Effector memory CD4-positive, alpha-beta T cell (primary cell): ENCODE results near the gene FIBP.

ENCODE experiments used
- DNase-seq, 3 donors: peaks; one replicate each; pipeline ENCODE4 v3.0.0-alpha.2; 2020
- H3K27ac ChIP-seq: 2 replicates; pipeline ENCODE4 v1.7.0; 2013; ENCODE audit warnings: mild to moderate bottlenecking, low read length, moderate library complexity; ENCODE audit not compliant: insufficient read depth, poor library complexity, severe bottlenecking
- H3K27me3 ChIP-seq: replicated peaks from 2 replicates; pipeline ENCODE4 v1.7.0; 2013; ENCODE audit warnings: mild to moderate bottlenecking, low read length; ENCODE audit not compliant: insufficient read depth, control insufficient read depth, poor library complexity, severe bottlenecking
- H3K36me3 ChIP-seq: 2 replicates; pipeline ENCODE4 v1.7.0; 2013; ENCODE audit warnings: mild to moderate bottlenecking, low read length, moderate library complexity; ENCODE audit not compliant: control insufficient read depth, insufficient read depth
- H3K4me1 ChIP-seq: 2 replicates; pipeline ENCODE4 v1.7.0; 2013; ENCODE audit warnings: low read length, mild to moderate bottlenecking; ENCODE audit not compliant: control insufficient read depth, insufficient read depth, poor library complexity, severe bottlenecking
- H3K4me3 ChIP-seq: 2 replicates; pipeline ENCODE4 v1.7.0; 2013; ENCODE audit warnings: low read length, low read depth, mild to moderate bottlenecking; ENCODE audit not compliant: insufficient read depth, poor library complexity, severe bottlenecking
- H3K9me3 ChIP-seq: 2 replicates; pipeline ENCODE4 v1.7.0; 2013; ENCODE audit warnings: mild to moderate bottlenecking, low read length, moderate library complexity; ENCODE audit not compliant: control insufficient read depth

FIBP gene

GRCh38 chr11:65864706-65865471 is 23.4 kb downstream of the FIBP start:
- no peaks in the 10 kb centered on the region for H3K27me3 ChIP-seq
- DNase-seq = no peak
- H3K9me3 ChIP-seq = no peaks in the 10 kb centered on the region
- H3K36me3 ChIP-seq = peaks cover 54% of the 10 kb centered on the region
- no peak overlapping the region for H3K4me3 ChIP-seq
- H3K4me1 ChIP-seq = peaks cover 12% of the 10 kb centered on the region
- H3K27ac ChIP-seq = no peak overlapping the region

GRCh38 chr11:65863889-65864705 is 24.2 kb downstream of the FIBP start:
- H3K36me3 ChIP-seq = peaks cover 54% of the 10 kb centered on the region
- H3K4me3 ChIP-seq = no peak overlapping the region
- no peak for DNase-seq
- H3K9me3 ChIP-seq = no peaks in the 10 kb centered on the region
- H3K27ac ChIP-seq = no peak overlapping the region
- peaks cover 18% of the 10 kb centered on the region for H3K4me1 ChIP-seq
- H3K27me3 ChIP-seq = no peaks in the 10 kb centered on the region

- Histone ChIP-seq H3K27me3 (no peaks in the 10 kb centered on the region), H3K27ac (peak overlapping the region; percentile 2), H3K4me1 (peaks cover 26% of the 10 kb centered on the region), H3K36me3 (peaks cover 54% of the 10 kb centered on the region), H3K4me3 (no peak overlapping the region), H3K9me3 (no peaks in the 10 kb centered on the region)
- no peak for DNase-seq
Observed at GRCh38 chr11:65862941-65863888, 25.1 kb downstream of the FIBP start.

- no peak for DNase-seq
- Histone ChIP-seq H3K27me3 (no peaks in the 10 kb centered on the region), H3K9me3 (no peaks in the 10 kb centered on the region), H3K36me3 (peaks cover 53% of the 10 kb centered on the region), H3K4me3 (no peak overlapping the region), H3K27ac (no peak overlapping the region), H3K4me1 (peaks cover 26% of the 10 kb centered on the region)
Observed at GRCh38 chr11:65862191-65862735, 26.0 kb downstream of the FIBP start.

- Histone ChIP-seq H3K4me3 (peak overlapping the region; percentile 96), H3K4me1 (peaks cover 28% of the 10 kb centered on the region), H3K27me3 (no peaks in the 10 kb centered on the region), H3K27ac (peak overlapping the region; percentile 86), H3K36me3 (peaks cover 47% of the 10 kb centered on the region), H3K9me3 (no peaks in the 10 kb centered on the region)
- DNase-seq = no peak
Observed at GRCh38 chr11:65861533-65862183, 26.6 kb downstream of the FIBP start.

- Histone ChIP-seq H3K4me3 (peak overlapping the region; percentile 96), H3K27me3 (no peaks in the 10 kb centered on the region), H3K4me1 (peaks cover 33% of the 10 kb centered on the region), H3K9me3 (no peaks in the 10 kb centered on the region), H3K36me3 (peaks cover 42% of the 10 kb centered on the region), H3K27ac (peak overlapping the region; percentile 86)
- no peak for DNase-seq
Observed at GRCh38 chr11:65861165-65861505, 27.1 kb downstream of the FIBP start.

GRCh38 chr11:65860278-65861164 is 27.8 kb downstream of the FIBP start, which contains the start of gene MUS81:
Gene MUS81 (plus strand): TSS chr11:65860433. CDS start chr11:65860754, 321 bp downstream.
- Histone ChIP-seq H3K9me3 (no peaks in the 10 kb centered on the region), H3K36me3 (peaks cover 42% of the 10 kb centered on the region), H3K4me1 (peaks cover 40% of the 10 kb centered on the region), H3K4me3 (peak within 1 kb of the TSS; percentile 96), H3K27me3 (no peaks in the 10 kb centered on the region), H3K27ac (peak within 1 kb of the TSS; percentile 86)
- peak; percentile 86 to 92 (median 91) for DNase-seq

- H3K36me3 ChIP-seq = peaks cover 42% of the 10 kb centered on the region
- DNase-seq = no peak
- no peaks in the 10 kb centered on the region for H3K27me3 ChIP-seq
- peak overlapping the region; percentile 96 for H3K4me3 ChIP-seq
- peak overlapping the region; percentile 86 for H3K27ac ChIP-seq
- peaks cover 42% of the 10 kb centered on the region for H3K4me1 ChIP-seq
- no peaks in the 10 kb centered on the region for H3K9me3 ChIP-seq
Observed at GRCh38 chr11:65859812-65860277, 28.4 kb downstream of the FIBP start.
